Glutamatergic neuron (in vitro differentiated cells): ENCODE data around the gene ACP2. TPM values are rescaled to one million over a fixed set of nuclear protein-coding genes. Genes with fewer than 3 reads are reported as not detected.

Experiments
- DNase-seq: peaks from one replicate; pipeline ENCODE4 v3.0.0; 2022
- H3K27ac Mint-ChIP-seq: one replicate; pipeline ENCODE4 v1.8.0; 2020; ENCODE audit warnings: mild to moderate bottlenecking, mixed read lengths, inconsistent platforms; ENCODE audit not compliant: unreplicated experiment
- H3K27me3 Mint-ChIP-seq: one replicate; pipeline ENCODE4 v1.8.0; 2020; ENCODE audit warnings: mild to moderate bottlenecking, moderate library complexity, mixed read lengths, inconsistent platforms; ENCODE audit not compliant: unreplicated experiment
- H3K36me3 Mint-ChIP-seq: one replicate; pipeline ENCODE4 v1.8.0; 2020; ENCODE audit warnings: mild to moderate bottlenecking, mixed read lengths, inconsistent platforms; ENCODE audit not compliant: unreplicated experiment
- H3K4me1 Mint-ChIP-seq: one replicate; pipeline ENCODE4 v1.8.0; 2020; ENCODE audit warnings: mild to moderate bottlenecking, low read depth, mixed read lengths, inconsistent platforms; ENCODE audit not compliant: unreplicated experiment
- H3K4me3 Mint-ChIP-seq: one replicate; pipeline ENCODE4 v1.8.0; 2020; ENCODE audit warnings: mild to moderate bottlenecking, mixed read lengths, inconsistent platforms; ENCODE audit not compliant: unreplicated experiment
- H3K9me3 Mint-ChIP-seq: one replicate; pipeline ENCODE4 v1.8.0; 2020; ENCODE audit warnings: mild to moderate bottlenecking, moderate library complexity, mixed read lengths, inconsistent platforms; ENCODE audit not compliant: unreplicated experiment
- CTCF ChIP-seq: fragments of 200-600 bp; sonication (generic); IDR thresholded peaks from one replicate; pipeline ENCODE4 v1.5.0; 2021; ENCODE audit not compliant: partially characterized antibody, unreplicated experiment
- total RNA-seq: library from RNA; stranded (reverse); fragmentation: NEBNext Ultra II Directional; extraction: Animal tissue kit (Norgen Biotek cat#: 25700); gene quantifications from one replicate; pipeline ENCODE4 v1.2.1, GENCODE V29; 2021; ENCODE audit not compliant: unreplicated experiment

The ACP2 gene
- total RNA-seq, 1 donor from 2014 or later, result 44.3 TPM

- no peak for DNase-seq
- Mint-ChIP-seq H3K27me3 (peaks cover 12% of the 10 kb centered on the region), H3K9me3 (peaks cover 10% of the 10 kb centered on the region), H3K4me1 (peaks cover 35% of the 10 kb centered on the region), H3K36me3 (no peaks in the 10 kb centered on the region), H3K27ac (peak overlapping the region; percentile 40), H3K4me3 (peak overlapping the region; percentile 91)
- TF ChIP-seq CTCF, result no peak
Observed at GRCh38 chr11:47272706-47273105, 24.1 kb upstream of the ACP2 start.

GRCh38 chr11:47271961-47272661 lies 23.5 kb upstream of the ACP2 start:
- peak; percentile 38 for DNase-seq
- H3K27ac Mint-ChIP-seq, result peak overlapping the region; percentile 85

GRCh38 chr11:47271328-47271727 lies 22.7 kb upstream of the ACP2 start:
- DNase-seq, result no peak

More at GRCh38 chr11:47271961-47272661, 23.5 kb upstream of the ACP2 start:
- Mint-ChIP-seq H3K9me3 (peaks cover 10% of the 10 kb centered on the region), H3K4me3 (peak overlapping the region; percentile 91), H3K36me3 (no peaks in the 10 kb centered on the region), H3K4me1 (peaks cover 35% of the 10 kb centered on the region), H3K27me3 (peaks cover 12% of the 10 kb centered on the region)
- no peak for TF ChIP-seq CTCF

GRCh38 chr11:47270331-47271271 lies 22.0 kb upstream of the ACP2 start:
- DNase-seq, result peak; percentile 47
- Mint-ChIP-seq H3K36me3 (no peaks in the 10 kb centered on the region), H3K27ac (peak overlapping the region; percentile 84), H3K9me3 (peaks cover 10% of the 10 kb centered on the region), H3K4me1 (peaks cover 35% of the 10 kb centered on the region), H3K4me3 (peak overlapping the region; percentile 91), H3K27me3 (peaks cover 11% of the 10 kb centered on the region)
- no peak for TF ChIP-seq CTCF

More at GRCh38 chr11:47271328-47271727, 22.7 kb upstream of the ACP2 start:
- Mint-ChIP-seq H3K36me3 (no peaks in the 10 kb centered on the region), H3K27ac (peak overlapping the region; percentile 84), H3K27me3 (peaks cover 11% of the 10 kb centered on the region), H3K4me1 (peaks cover 35% of the 10 kb centered on the region), H3K9me3 (peaks cover 10% of the 10 kb centered on the region), H3K4me3 (peak overlapping the region; percentile 91)
- TF ChIP-seq CTCF, result no peak
